Tibial nerve (tissue), 4 donors: ENCODE results near the gene SSH3. TPM values are rescaled to one million over a fixed set of nuclear protein-coding genes. Genes with fewer than 3 reads are reported as not detected.

Source experiments
- DNase-seq, 2 donors: peaks; one replicate each; pipeline ENCODE4 v3.0.0-alpha.2; 2019; ENCODE audit warnings: low spot score in 2 of 2
- H3K27ac ChIP-seq, 4 donors: fragments of 200-600 bp; sonication (generic) in 3 of 4; one replicate each; pipeline ENCODE4 v1.5.1; 2017 to 2019; ENCODE audit warnings: mild to moderate bottlenecking in 1 of 4
- H3K27me3 ChIP-seq, 2 donors: fragments of 200-600 bp; sonication (generic) in 1 of 2; one replicate each; pipeline versions ENCODE4 v1.5.1 to v1.6.0; 2017 to 2019
- H3K36me3 ChIP-seq, 3 donors: fragments of 200-600 bp; sonication (generic); one replicate each; pipeline ENCODE4 v1.5.1; 2018 to 2019
- H3K4me1 ChIP-seq, 4 donors: fragments of 200-600 bp; sonication (generic) in 3 of 4; one replicate each; pipeline ENCODE4 v1.5.1; 2017 to 2019
- H3K4me3 ChIP-seq, 4 donors: fragments of 200-600 bp; sonication (generic) in 3 of 4; one replicate each; pipeline ENCODE4 v1.5.1; 2017 to 2019; ENCODE audit warnings: mild to moderate bottlenecking in 1 of 4, moderate library complexity in 1 of 4
- H3K9me3 ChIP-seq, 4 donors: fragments of 200-600 bp; sonication (generic) in 3 of 4; one replicate each; pipeline ENCODE4 v1.5.1; 2017 to 2019
- CTCF ChIP-seq, 5 experiments: fragments of 200-600 bp in 3 of 5; fragments of 450-650 bp in 2 of 5; sonication (generic) in 3 of 5; IDR thresholded peaks; one replicate each; pipeline ENCODE4 v1.5.1; 2016 to 2019; ENCODE audit warnings: antibody characterized with exemption in 5 of 5, mild to moderate bottlenecking in 3 of 5, moderate library complexity in 2 of 5
- EP300 ChIP-seq, 2 donors: sonication (generic); formaldehyde crosslinking; IDR thresholded peaks; one replicate each; pipeline ENCODE4 v1.6.1; 2017; ENCODE audit warnings: antibody characterized with exemption in 2 of 2, mild to moderate bottlenecking in 1 of 2
- POLR2A ChIP-seq, 2 donors: fragments of 450-650 bp; IDR thresholded peaks; one replicate each; pipeline ENCODE4 v1.6.1; 2017; ENCODE audit warnings: antibody characterized with exemption in 2 of 2, mild to moderate bottlenecking in 2 of 2, moderate library complexity in 2 of 2
- WGBS, 2 donors: methylation state at CpG; one replicate each; pipeline ENCODE4 v1.1.5; 2018; 5-methylcytosine and 5-hydroxymethylcytosine counted together
- total RNA-seq, 4 donors: library from RNA; depleted of rRNA; stranded (reverse); fragments of >200 nt; gene quantifications; one replicate each; pipeline ENCODE4 v1.1.0, GENCODE V29; 2016

Gene SSH3
- total RNA-seq, 4 donors from 2014 or later = 28.5 to 51.6 (median 43.1) TPM

DNA sequence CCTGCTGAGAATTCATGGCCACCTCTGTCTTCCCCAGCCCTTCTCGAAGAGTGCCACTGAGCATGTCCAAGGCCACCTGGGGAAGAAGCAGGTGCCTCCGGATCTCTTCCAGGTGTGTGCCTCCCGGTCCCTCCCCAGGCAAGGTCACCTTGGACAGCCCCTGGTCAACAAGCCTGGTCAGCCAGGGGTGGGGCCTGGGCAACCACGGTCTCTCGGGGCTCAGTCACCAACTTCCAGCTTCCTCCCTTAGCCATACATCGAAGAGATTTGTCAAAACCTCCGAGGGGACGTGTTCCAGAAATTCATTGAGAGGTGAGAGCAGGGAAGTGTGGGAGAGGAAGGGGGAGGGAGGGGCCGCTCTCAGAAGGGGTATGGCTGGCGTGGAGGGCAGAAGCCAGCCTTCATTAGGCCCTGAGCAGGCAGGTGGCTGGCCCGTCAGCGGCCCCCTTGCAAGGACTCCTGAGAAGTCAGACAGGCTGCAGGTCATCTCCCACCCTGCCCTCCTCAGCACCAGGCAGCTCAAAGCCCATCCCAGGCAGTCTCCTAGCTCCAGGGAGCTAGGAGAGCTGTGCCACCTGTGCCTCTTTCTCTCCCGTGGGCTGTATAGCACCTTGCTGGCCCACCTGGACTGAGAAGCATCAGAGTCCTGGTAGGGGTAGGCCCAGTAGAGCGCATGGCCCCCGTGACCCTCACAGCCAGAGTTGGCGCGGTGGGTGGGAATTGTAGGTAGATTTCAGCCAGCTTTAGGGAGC is 23.6 kb upstream of the SSH3 start:
- H3K27me3 ChIP-seq = no peaks in the 10 kb centered on the region
- no peak for TF ChIP-seq EP300 (IDR thresholded peaks at IDR 0.05)
- no peak for TF ChIP-seq CTCF (IDR thresholded peaks at IDR 0.05)
- TF ChIP-seq POLR2A (IDR thresholded peaks at IDR 0.05) = no peak
- no peaks in the 10 kb centered on the region for H3K9me3 ChIP-seq
- peaks cover 0 to 65% (median 50%) of the 10 kb centered on the region in 4 donors for H3K4me1 ChIP-seq
- peaks cover 5 to 65% (median 54%) of the 10 kb centered on the region in 3 donors for H3K36me3 ChIP-seq
- WGBS, 2 donors = 87 to 92% methylated on average over 15 to 17 of the region's 17 CpGs
- DNase-seq = no peak
- no peak overlapping the region for H3K4me3 ChIP-seq
- peak overlapping the region in 3 of 4 donors; percentile 35 to 96 (median 90) for H3K27ac ChIP-seq

GRCh38 chr11:67280341-67280787 is 23.0 kb upstream of the SSH3 start:
- DNase-seq = no peak
- Histone ChIP-seq H3K9me3 (no peaks in the 10 kb centered on the region), H3K4me1 (peaks cover 0 to 59% (median 44%) of the 10 kb centered on the region in 4 donors), H3K27me3 (no peaks in the 10 kb centered on the region), H3K27ac (peak overlapping the region in 3 of 4 donors; percentile 35 to 96 (median 58)), H3K36me3 (peaks cover 5 to 71% (median 60%) of the 10 kb centered on the region in 3 donors), H3K4me3 (no peak overlapping the region)
- TF ChIP-seq POLR2A (IDR thresholded peaks at IDR 0.05) = no peak
- no peak for TF ChIP-seq CTCF (IDR thresholded peaks at IDR 0.05)
- TF ChIP-seq EP300 (IDR thresholded peaks at IDR 0.05) = no peak
- 51 to 89% methylated on average over 11 of the region's 13 CpGs for WGBS, 2 donors

DNA sequence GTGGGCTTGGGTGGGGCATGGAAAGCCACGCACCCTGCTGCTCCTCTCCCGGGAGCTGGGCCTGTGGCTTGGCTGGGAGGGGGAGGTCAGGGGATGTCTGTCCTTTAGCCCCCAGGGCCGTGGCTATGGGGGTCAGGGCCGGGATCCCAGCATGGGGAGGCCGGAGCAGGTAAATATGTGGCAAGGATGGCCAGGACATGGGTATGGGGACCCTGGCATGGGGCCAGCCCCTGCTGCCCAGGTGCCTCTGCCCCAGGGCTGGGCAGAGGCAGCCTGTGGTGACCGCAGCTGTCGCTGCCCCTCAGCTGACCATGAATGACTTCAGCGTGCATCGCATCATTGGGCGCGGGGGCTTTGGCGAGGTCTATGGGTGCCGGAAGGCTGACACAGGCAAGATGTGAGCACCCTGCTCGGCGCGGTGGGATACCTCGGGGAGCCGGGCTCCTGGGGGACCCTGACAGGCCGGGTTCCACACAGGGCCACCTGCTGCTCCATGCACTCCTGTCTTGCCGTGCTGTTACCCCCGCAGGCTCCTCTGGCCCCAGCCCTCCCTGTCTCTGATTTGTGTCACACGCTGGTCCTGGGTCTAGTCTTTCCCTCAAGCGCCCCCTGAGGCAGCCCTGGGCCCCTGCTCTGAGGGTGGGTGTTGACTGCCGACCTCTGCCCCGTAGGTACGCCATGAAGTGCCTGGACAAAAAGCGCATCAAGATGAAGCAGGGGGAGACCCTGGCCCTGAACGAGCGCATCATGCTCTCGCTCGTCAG is 22.4 kb upstream of the SSH3 start:
- Histone ChIP-seq H3K36me3 (peaks cover 5 to 77% (median 66%) of the 10 kb centered on the region in 3 donors), H3K9me3 (no peaks in the 10 kb centered on the region), H3K27ac (peak overlapping the region in 3 of 4 donors; percentile 35 to 96 (median 58)), H3K27me3 (no peaks in the 10 kb centered on the region), H3K4me3 (no peak overlapping the region), H3K4me1 (peaks cover 0 to 59% (median 38%) of the 10 kb centered on the region in 4 donors)
- TF ChIP-seq CTCF (IDR thresholded peaks at IDR 0.05) (no peak), POLR2A (IDR thresholded peaks at IDR 0.05) (no peak), EP300 (IDR thresholded peaks at IDR 0.05) (no peak)
- no peak for DNase-seq
- WGBS, 2 donors = 90 to 94% methylated on average over 23 to 30 of the region's 31 CpGs

- H3K9me3 ChIP-seq = no peaks in the 10 kb centered on the region
- TF ChIP-seq EP300 (IDR thresholded peaks at IDR 0.05) = no peak
- no peak for TF ChIP-seq POLR2A (IDR thresholded peaks at IDR 0.05)
- TF ChIP-seq CTCF (IDR thresholded peaks at IDR 0.05) = no peak
- H3K4me1 ChIP-seq = peaks cover 0 to 59% (median 37%) of the 10 kb centered on the region in 4 donors
- no peak overlapping the region for H3K4me3 ChIP-seq
- WGBS, 2 donors = 85 to 89% methylated on average over 19 of the region's 27 CpGs
- peak overlapping the region in 2 of 4 donors; percentile 7 to 37 for H3K27ac ChIP-seq
- DNase-seq = no peak
- peaks cover 5 to 84% (median 69%) of the 10 kb centered on the region in 3 donors for H3K36me3 ChIP-seq
- no peaks in the 10 kb centered on the region for H3K27me3 ChIP-seq
Observed at GRCh38 chr11:67281552-67282150, 21.7 kb upstream of the SSH3 start.
